GM18868 (cell line): ENCODE measurements around the gene TNRC6C.
"Not testable (repeated sequence)": the region's sequence is repeated elsewhere in the genome, so short reads cannot be mapped to it uniquely, and the experiment has no call there.

Experiments
- ATAC-seq: cut with Tn5 transposase; IDR thresholded peaks from one replicate; pipeline ENCODE4 v1.9.1; 2021; ENCODE audit warnings: mild to moderate bottlenecking, moderate library complexity; ENCODE audit not compliant: unreplicated experiment

The TNRC6C gene

DNA sequence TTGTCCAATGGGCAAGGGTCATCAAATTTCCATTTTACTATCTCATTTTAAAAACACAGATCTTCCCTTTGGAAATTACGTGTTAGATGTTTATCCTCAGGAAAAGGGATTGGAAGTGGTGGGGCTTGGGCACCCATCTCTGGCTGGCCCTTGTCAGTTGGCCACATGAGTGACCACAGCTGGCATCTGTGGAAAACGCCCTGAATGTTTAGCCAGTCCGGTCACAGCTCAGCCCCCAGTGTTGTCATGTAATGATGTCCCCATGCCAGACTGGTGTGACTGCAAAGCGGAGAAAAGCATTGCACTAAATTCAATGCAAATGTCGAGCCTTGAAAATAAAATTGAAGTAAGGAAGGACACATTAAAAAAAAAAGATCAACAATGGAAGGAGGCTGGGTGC is 117.0 kb downstream of the TNRC6C start:
- ATAC-seq: no peak

DNA sequence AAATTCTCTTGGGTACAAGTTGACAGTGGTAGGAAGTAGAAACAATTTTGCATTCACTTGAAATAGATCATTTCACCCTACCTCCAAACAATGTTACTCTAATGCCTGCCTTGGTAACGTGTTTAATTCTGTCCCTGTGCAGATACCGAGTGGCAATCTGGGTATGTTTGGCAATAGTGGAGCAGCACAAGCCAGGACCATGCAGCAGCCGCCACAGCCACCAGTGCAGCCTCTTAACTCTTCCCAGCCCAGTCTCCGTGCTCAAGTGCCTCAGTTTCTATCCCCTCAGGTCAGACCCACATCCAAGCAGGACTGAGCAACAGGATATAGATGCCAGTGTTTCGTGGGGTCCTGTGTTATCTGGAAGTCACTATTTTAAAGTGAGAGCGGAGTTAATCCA is 120.8 kb downstream of the TNRC6C start:
- no peak for ATAC-seq

DNA sequence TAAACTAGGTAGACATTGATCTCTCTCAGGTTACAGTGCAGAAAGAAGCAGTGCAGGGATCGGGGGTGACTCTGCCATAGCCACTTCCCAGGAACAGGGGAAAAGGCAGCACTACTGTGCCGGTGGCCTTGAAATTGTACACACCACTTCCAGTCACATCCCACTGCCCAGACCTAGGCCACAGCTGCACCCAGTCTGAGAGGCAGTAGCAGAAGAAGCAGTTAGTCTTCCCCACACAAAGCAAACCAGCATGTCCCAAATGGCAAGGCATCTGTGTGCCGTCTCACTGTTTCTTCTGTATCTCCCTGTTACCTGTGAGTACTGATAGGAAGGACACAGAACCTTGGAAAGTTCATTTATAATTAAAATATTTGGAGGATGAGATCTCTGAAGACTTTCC is 123.0 kb downstream of the TNRC6C start:
- ATAC-seq: no peak

DNA sequence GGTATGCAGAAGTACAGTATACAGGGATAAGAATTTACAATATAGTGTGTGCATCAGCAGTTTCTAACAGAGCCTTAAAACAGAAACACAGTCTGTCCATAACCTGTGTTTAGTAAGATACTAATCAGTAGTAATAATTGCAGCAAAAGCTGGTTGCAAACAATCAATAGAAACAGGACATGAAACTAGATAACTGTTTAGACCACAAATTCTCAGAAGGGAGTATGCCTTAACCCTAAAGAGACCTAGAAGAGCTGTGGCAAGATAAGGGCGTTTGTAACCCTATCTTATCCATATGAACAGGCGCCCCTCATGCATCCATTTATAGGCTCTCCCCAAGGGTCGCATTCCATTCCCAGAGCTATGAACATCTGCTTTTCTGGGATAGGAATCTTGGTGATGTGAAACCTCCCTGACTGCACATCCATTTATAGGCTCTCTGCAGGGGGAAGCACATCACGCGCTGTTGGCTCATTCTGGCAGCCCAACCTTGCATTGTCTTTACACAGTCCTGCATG is 123.9 kb downstream of the TNRC6C start:
- not testable (repeated sequence) for ATAC-seq

DNA sequence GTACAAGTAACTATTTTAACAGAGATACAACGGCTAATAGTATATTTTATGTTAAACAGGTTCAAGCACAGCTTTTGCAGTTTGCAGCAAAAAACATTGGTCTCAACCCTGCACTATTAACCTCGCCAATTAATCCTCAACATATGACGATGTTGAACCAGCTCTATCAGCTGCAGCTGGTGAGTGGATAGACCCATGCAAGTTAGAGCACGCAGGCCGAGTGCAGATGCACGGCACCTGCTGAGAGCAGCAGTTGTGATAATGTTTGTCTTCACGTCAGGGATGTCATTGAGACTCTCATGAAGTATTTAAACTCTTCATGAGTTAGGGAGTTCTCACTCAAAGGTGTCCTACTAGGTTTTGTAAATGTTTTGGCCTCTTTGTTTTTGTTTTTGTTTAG is 124.5 kb downstream of the TNRC6C start:
- no peak for ATAC-seq

DNA sequence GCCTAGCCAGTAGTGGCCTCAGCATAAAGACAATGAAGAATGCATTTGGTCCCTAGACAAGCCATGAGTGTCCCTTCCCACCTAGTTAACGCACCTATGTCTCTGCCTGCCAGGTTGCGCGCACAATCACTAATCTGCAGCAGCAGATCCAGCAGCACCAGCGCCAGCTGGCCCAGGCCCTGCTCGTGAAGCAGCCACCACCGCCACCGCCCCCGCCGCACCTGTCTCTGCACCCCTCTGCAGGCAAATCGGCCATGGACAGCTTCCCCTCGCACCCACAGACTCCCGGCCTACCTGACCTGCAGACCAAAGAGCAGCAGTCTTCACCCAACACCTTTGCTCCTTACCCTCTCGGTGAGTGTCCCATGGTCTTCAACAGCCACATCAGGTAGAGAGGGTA is 128.2 kb downstream of the TNRC6C start:
- ATAC-seq: no peak

DNA sequence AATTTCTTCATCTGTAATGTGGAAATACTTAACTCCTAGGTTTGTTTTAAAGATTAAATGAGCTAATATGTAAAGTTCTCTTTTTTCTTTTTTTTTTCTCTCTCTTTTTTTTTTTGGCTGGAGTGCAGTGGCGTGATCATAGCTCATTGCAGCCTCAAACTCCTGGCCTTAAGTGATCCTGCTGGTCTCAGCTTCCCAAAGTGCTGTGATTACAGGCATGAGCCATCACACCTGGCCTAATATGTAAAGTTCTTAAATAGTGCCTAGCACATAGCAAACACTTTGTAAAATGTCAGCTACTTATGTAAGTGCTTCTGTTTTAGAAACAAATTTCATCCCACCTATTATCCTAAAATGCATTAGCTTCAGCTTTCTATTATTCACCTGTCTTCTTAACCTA is 130.0 kb downstream of the TNRC6C start:
- ATAC-seq: no peak

DNA sequence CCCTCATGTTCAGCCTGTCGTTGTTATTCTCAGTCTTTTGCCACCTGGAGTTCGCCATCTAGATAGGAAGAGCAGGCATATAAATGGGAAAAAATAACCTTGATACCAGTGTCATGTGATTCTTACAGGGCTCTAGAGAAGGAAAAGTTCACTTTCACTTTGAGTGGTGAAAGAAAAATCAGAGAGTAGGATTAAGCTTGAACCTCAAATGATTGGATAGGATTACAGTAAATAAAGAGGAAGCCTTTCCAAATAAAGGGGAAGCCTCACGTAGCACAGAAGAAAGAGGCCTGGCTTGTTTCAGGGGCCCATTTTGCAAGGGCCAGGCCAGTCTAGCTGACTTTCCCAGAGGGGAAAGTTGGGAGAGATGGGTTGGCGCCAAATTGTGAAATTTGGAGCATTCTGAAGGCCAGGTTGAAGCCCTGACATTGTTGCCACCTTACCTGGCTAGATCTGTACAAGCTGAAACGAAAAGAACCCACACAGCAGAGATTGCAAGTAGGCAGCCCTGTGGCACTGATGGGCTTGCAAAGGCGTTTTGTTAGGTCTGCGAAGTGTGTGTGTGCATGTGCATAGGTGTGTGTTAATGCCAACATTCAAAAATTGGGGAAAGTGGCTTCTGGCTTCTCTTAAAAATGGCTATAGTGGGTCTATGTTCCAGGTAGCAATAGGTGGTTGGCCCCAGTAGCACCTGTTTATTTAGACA is 131.2 kb downstream of the TNRC6C start:
- no peak for ATAC-seq

DNA sequence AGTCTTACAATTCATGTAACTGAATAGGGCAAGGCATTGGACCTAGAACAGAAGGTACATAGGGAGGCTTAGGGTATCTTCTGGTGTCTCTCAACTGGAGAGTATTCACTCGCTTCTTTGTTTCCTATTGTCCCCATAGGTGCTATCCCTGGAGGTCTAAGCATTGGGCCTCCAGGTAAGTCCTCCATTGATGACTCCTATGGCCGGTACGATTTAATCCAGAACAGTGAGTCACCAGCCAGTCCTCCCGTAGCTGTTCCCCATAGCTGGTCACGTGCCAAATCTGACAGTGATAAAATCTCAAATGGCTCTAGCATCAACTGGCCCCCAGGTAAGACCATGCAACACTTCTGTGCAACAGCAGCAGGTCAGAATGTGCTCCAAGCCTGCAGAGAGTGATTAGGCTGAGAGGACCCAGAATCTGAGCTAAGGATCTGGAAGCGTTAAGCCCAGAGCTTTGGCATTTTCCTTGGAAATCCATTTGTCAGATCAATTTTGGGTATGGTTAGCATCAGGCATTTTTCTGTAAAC is 134.4 kb downstream of the TNRC6C start:
- ATAC-seq: no peak

DNA sequence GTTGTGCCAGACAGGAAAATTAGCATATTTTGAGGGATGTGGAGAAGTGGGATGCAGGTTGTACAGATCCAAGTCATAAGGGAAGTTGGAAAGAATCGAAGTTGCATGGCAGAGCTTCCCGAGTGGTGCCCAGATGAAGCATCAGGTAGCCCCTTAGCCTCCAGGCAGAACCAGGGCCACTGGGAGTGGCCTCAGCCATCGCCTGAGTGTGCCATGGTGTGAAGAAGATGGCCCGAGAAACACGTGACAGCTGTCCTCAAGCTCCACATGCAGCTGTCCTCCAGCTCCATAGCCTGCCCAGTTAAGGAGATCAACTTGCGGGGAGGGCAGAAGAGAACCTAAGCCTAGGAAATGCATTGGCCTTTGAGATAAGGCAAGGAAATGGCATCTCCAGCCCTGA is 136.5 kb downstream of the TNRC6C start:
- no peak for ATAC-seq

DNA sequence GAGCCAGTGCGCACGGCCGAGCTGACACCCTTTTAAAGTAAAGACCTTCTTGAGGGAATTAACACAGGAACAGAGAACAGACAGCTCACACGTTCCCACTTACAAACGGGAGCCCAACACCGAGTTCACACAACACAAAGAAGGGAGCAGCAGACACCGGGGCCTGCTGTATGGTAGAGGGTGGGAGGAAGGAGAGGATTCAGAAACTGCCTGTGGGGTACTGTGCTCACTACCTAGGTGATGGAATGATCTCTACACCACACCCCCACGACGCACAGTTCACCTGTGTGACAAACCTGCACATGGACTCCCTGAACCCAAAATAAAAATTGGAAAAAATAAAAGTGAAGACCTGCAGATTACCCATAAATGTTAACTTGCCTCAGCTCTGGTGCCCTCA is 137.6 kb downstream of the TNRC6C start:
- no peak for ATAC-seq

DNA sequence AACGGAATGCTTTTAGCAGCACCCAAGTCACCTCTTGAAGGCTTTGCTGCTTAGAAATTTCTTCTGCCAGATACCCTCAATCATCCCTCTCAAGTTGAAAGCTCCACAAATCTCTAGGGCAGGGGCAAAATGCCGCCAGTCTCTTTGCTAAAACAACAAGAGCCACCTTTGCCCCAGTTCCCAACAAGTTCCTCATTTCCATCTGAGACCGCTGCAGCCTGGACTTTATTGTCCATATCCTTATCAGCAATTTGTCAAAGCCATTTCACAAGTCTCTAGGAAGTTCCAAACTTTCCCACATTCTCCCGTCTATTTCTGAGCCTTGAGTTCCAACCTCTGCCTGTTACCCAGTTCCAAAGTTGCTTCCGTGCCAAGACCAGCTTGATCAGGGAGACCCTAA is 142.6 kb downstream of the TNRC6C start:
- no peak for ATAC-seq

DNA sequence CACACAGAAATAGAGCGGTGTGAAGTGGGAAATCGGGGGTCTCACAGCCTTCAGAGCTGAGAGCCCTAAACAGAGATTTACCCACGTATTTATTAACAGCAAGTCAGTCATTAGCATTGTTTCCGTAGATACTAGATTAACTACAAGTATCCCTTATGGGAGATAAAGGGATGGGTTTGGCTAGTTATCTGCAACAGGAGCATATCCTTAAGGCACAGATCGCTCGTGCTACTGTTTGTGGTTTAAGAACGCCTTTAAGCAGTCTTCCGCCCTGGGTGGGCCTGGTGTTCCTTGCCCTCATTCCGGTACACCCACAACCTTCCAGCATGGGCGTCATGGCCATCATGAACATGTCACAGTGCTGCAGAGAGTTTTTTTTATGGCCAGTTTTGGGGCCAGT is 143.0 kb downstream of the TNRC6C start:
- ATAC-seq: no peak

DNA sequence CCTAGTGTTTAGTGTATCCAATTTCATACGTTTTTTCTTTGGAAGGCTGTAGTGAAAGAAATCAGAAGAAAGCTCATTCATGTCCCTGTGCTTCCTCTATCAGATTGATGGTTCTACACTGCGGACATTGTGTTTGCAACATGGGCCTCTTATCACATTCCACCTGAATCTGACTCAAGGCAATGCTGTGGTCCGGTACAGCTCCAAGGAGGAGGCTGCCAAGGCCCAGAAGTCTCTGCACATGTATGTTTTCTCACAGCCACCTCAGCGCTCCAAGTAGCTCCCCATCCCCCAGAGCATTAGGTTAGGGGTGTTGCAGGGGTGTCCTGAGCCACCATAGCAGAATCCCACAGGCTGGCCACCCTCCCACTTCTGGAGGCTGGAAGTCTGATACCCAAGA is 144.8 kb downstream of the TNRC6C start:
- ATAC-seq: no peak

DNA sequence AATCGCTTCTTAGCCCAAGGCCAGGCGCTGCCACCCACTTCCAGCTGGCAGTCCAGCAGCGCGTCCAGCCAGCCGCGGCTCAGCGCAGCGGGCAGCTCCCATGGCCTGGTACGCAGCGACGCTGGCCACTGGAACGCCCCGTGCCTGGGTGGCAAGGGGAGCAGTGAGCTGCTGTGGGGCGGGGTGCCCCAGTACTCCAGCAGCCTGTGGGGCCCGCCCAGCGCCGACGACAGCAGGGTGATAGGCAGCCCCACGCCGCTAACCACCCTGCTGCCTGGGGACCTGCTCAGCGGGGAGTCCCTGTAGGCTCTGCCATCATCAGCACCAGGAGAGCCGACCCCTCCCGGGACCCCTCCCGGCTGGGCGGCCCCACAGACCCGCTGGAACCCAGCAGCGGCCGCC is 146.0 kb downstream of the TNRC6C start:
- ATAC-seq: no peak

DNA sequence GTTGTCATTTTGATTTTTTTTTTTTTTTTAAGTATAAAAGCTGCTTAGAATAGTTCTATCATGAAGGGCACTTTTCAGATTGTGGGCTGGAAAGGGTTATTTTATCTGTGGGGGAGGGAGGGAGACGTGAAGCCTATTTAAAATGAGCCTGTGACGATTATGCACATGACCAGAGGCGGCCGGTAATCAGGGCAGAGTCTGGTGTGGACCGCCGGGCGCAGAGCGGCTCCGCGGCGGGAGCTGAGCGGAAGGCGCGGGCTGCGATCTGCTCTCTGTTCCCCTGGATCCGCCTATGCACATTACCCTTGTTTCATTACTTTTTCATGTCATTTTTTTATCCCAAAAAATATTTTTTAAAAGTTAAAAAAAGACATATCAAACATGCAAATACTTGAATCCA is 146.6 kb downstream of the TNRC6C start:
- no peak for ATAC-seq

DNA sequence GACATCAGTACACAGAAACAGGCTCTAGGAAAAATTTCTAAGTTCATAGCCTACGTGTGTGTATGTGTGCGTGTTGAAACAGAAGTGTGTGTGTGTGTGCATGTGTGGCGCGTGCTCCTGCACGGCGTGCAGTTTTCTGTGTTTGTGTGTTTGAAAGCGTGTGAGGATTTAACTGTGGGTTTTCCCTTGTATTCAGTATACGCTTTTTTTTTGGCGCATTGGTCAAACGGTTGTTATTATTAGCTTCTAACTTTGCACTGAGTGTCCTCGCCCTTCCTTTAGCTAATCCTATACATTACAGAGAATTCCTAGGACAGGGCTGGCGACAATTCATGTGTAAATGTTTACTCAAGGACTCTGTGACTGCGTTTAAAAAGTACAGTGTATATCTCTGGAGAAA is 147.0 kb downstream of the TNRC6C start:
- no peak for ATAC-seq

DNA sequence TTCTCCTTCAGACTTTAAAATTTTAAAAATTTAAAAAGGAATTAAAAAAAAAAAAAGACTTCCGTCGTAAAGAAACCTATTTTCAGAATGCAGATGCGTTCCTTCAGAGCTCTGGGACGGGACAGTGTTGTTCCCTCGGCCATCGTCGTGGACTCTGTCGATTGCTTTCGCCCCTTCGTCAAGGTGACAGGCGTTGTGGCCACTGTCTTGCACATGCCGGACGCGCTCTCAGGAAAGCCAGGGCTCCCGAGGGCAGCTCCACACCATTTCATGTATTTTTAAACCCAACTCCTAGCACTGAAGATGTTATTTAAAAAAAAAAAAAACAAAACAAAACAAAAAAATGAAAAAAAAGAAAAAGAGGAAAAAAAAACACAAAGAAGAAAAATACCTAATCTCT is 147.7 kb downstream of the TNRC6C start:
- no peak for ATAC-seq

DNA sequence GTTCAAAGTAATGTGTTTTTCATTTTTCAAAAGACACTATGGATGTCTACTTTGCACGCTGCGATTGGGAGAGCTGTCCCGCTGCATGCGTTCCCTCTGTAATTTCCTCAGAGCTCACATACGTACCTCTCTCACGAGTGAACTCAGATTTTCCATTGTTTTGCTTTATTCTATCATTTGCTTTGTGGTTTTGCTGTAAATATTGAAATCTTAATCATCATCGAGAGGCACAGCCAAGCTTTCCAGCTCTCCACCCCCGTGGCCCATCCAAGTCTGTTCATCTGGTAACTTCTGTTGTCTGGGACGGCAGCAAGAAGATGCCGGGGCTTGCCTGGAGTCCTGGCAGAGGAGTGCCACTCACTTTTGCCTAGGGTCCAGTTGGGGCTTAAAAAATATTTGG is 149.0 kb downstream of the TNRC6C start:
- ATAC-seq: no peak

DNA sequence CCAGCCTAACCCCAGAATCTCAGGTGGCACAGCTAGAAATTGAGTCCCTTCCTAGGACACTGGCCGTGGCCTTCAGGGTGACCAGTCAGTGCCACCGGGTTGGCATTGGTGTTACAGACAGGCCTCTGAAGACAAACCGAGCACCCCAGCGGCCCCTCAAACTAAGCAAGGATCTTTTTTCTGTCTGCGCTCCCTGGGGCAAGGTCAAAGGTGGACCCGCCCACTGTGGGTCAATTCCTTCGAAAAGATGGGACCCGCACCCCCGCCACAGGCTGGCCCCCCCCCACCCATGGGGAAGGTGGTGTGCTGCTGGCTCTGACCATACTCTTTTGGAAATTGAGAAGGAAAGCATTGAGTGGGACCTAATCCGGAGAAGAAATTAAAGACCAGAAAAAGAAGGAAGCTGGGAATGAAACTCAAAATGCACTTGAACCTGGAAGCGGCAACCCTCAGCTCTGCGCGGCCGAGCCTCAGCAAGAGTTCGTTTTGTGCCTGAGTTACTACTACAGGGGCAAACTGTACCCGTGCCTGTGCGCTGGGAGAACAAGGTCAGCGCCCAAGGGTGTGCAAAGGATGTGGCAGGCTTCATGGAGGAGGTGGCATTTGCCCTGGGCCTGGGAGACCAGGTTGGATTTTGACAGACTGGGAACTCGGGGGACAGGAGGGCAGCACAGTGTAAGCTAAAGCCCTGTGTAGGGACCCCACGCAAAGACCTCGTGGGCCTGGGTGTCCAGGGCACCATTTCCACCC is 149.6 kb downstream of the TNRC6C start:
- no peak for ATAC-seq

DNA sequence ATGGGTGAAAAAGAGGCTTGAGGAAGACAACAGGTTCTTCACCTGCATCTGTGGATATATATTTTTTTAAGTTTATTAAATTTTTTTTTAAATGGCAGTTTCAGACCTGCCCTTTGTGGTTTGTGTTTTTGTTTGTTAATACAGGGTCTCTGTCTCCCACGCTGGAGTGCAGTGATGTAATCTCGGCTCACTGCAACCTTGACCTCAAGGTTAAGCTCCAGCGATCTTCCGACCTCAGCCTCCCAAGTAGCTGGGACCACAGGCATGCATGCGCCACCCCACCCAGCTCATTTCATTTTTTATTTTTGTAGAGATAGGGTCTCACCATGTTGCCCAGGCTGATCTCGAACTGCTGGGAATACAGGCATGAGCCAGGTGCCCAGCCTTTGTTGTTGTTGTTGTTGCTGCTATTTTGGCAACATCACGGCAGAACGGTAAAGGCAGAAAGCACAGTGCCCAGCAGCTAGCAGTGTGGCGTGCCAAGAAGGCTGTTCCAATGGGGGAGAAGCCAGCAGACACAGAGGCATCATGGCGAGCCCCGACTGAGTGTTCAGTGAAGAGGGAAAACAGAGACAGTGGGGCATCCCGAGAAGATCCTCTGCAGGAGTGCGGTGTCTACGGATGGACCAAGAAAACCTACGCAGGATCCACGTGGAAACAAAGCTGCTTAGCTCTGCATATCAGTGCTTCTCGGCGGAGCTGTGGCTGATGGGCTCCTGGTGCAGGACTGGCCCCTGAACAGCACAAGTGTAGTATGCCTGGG is 150.4 kb downstream of the TNRC6C start:
- ATAC-seq: no peak

DNA sequence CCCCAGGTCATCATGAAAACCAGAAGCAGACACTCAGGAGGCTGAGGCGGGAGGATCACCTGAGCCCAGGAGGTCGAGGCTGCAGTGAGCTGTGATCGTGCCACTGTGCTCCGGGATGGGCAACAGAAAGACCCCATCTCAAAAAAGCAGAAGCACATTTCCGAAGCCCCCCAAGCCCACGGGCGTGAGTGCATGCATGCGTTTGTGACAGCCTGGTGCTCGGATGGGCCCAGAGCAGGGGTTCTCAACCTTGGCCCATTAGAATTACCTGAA is 150.9 kb downstream of the TNRC6C start:
- no peak for ATAC-seq
